Endothelial cell of umbilical vein (primary cell): ENCODE results near the gene KCP.

Experiments
- POLR2A ChIP-seq: IDR thresholded peaks from 2 replicates; pipeline ENCODE4 v1.6.1; 2012; ENCODE audit warnings: low read depth, mild to moderate bottlenecking, control low read depth, low read length
- POLR2AphosphoS5 ChIP-seq: IDR thresholded peaks from 2 replicates; pipeline ENCODE4 v1.6.1; 2012; ENCODE audit warnings: low read depth, mild to moderate bottlenecking, control low read depth, low read length, moderate library complexity; ENCODE audit not compliant: insufficient read depth

GRCh38 chr7:128884561-128885369, 25.7 kb downstream of the KCP start:
- TF ChIP-seq POLR2AphosphoS5 (no peak), POLR2A (no peak)
